Gastrocnemius medialis (tissue), 4 donors: ENCODE measurements around the gene NHEJ1.

ENCODE experiments used
- POLR2A ChIP-seq, 2 donors: fragments of 450-650 bp; IDR thresholded peaks; one replicate each; pipeline ENCODE4 v1.6.1; 2017; ENCODE audit warnings: antibody characterized with exemption in 2 of 2, mild to moderate bottlenecking in 2 of 2, moderate library complexity in 2 of 2
- TF ChIP-seq, protein P1 (sequence below), 5 experiments: fragments of 450-650 bp in 3 of 5; fragments of 200-600 bp in 2 of 5; sonication (generic) in 2 of 5; IDR thresholded peaks in 4 of 5; conservative IDR thresholded peaks in 1 of 5; 1 replicate in 4 of 5; 2 replicates in 1 of 5; pipeline ENCODE4 v1.5.1; 2016 to 2019; ENCODE audit warnings: antibody characterized with exemption in 5 of 5, mild to moderate bottlenecking in 3 of 5, moderate library complexity in 3 of 5

DNA sequence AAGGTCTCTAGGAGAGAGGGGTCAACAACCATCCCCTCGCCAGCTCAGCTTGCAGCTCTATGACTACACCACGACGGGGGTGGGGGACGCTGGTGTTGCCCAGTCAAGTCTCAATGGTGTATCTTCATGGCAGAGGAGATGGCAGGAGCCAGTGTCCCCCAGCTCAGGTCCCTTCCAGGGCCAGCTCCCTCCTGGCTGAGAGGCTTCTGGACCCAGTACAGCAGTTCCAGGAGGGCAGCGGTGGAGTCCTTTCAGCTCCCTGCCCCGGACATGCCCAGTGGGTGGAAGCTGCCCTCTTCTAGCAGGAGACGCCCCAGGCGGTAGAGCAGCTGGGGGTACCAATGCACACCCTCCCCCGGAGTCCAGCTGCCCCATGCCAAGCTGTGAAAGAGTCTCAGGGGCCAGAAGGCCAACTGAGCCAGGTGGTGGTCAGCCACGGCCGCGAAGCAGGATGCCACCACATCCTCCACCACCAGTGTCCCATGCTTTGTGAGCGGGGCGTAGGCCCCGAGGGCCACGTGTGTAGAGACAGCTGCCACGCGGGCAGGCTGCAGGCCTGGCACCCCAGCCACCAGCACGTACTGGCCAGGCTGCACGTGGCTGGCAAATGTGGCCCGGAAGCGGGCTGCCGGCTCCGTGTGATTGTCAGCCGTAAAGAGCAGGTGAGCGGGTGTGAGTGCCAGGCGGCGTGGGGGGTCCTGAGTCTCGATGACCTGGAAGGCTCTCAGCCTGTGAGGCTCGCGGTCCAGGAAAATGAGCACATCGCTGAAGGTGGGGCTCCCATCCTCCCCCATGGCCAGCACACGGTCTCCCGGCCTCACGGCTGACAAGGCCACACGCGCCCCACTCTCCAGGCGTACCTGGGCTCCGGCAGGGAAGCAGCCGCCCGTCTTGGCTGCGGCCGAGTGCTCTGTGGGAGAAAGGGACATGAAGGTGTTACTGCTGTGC is 105.4 kb downstream of the NHEJ1 start:
- TF ChIP-seq, protein P1, sequence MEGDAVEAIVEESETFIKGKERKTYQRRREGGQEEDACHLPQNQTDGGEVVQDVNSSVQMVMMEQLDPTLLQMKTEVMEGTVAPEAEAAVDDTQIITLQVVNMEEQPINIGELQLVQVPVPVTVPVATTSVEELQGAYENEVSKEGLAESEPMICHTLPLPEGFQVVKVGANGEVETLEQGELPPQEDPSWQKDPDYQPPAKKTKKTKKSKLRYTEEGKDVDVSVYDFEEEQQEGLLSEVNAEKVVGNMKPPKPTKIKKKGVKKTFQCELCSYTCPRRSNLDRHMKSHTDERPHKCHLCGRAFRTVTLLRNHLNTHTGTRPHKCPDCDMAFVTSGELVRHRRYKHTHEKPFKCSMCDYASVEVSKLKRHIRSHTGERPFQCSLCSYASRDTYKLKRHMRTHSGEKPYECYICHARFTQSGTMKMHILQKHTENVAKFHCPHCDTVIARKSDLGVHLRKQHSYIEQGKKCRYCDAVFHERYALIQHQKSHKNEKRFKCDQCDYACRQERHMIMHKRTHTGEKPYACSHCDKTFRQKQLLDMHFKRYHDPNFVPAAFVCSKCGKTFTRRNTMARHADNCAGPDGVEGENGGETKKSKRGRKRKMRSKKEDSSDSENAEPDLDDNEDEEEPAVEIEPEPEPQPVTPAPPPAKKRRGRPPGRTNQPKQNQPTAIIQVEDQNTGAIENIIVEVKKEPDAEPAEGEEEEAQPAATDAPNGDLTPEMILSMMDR (IDR thresholded peaks at IDR 0.05 in 4 of 5, conservative IDR thresholded peaks at IDR 0.05 in 1 of 5) = no peak
- TF ChIP-seq POLR2A (IDR thresholded peaks at IDR 0.05) = no peak
